Transverse colon (tissue), 3 donors: ENCODE results near the gene ICE2.
"Not testable (repeated sequence)": the region's sequence is repeated elsewhere in the genome, so short reads cannot be mapped to it uniquely, and the experiment has no call there.

ENCODE experiments used
- EP300 ChIP-seq: sonication (generic); formaldehyde crosslinking; IDR thresholded peaks from one replicate; pipeline ENCODE4 v1.6.1; 2017; ENCODE audit warnings: antibody characterized with exemption, low read depth
- POLR2A ChIP-seq: fragments of 450-650 bp; IDR thresholded peaks from one replicate; pipeline ENCODE4 v1.6.1; 2016; ENCODE audit warnings: antibody characterized with exemption, mild to moderate bottlenecking, moderate library complexity
- TF ChIP-seq, protein P1 (sequence below), 5 experiments: fragments of 200-600 bp in 3 of 5; fragments of 450-650 bp in 2 of 5; sonication (generic) in 3 of 5; IDR thresholded peaks; 1 replicate in 2 of 5; 2 replicates in 3 of 5; pipeline ENCODE4 v1.5.1; 2016 to 2017; ENCODE audit warnings: antibody characterized with exemption in 5 of 5, inconsistent platforms in 3 of 5, mild to moderate bottlenecking in 2 of 5, moderate library complexity in 1 of 5

DNA sequence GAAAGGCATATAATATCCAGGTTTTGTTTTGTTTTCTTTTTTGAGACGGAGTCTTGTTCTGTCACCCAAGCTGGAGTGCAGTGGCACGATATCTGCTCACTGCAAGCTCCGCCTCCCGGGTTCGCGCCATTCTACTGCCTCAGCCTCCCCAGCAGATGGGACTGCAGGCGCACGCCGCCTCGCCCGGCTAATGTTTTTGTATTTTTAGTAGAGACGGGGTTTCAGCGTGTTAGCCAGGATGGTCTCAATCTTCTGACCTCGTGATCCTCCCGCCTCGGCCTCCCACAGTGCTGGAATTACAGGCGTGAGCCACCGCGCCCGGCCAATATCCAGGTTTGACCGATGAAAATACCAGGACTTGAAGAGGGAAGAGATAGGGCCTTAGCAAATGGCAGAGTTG is 66.1 kb downstream of the ICE2 start:
- TF ChIP-seq, protein P1, sequence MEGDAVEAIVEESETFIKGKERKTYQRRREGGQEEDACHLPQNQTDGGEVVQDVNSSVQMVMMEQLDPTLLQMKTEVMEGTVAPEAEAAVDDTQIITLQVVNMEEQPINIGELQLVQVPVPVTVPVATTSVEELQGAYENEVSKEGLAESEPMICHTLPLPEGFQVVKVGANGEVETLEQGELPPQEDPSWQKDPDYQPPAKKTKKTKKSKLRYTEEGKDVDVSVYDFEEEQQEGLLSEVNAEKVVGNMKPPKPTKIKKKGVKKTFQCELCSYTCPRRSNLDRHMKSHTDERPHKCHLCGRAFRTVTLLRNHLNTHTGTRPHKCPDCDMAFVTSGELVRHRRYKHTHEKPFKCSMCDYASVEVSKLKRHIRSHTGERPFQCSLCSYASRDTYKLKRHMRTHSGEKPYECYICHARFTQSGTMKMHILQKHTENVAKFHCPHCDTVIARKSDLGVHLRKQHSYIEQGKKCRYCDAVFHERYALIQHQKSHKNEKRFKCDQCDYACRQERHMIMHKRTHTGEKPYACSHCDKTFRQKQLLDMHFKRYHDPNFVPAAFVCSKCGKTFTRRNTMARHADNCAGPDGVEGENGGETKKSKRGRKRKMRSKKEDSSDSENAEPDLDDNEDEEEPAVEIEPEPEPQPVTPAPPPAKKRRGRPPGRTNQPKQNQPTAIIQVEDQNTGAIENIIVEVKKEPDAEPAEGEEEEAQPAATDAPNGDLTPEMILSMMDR (IDR thresholded peaks at IDR 0.05): not testable (repeated sequence)
- TF ChIP-seq EP300, POLR2A: not testable (repeated sequence)
